H9 (cell line): ENCODE data around the gene CFAP73. TPM values are rescaled to one million over a fixed set of nuclear protein-coding genes. Genes with fewer than 3 reads are reported as not detected.
"Not testable (repeated sequence)": the region's sequence is repeated elsewhere in the genome, so short reads cannot be mapped to it uniquely, and the experiment has no call there.

Source experiments
- DNase-seq: peaks from one replicate; pipeline ENCODE4 v3.0.0-alpha.2; 2017
- H2AFZ ChIP-seq: one replicate; pipeline ENCODE4 v1.6.1; 2013; ENCODE audit warnings: mild to moderate bottlenecking, low read length, control low read depth, moderate library complexity
- H2AK5ac ChIP-seq: 2 replicates; pipeline ENCODE4 v1.6.1; 2013; ENCODE audit warnings: low read length, control low read depth, mixed read lengths; ENCODE audit not compliant: insufficient read length
- H2BK120ac ChIP-seq: one replicate; pipeline ENCODE4 v1.6.1; 2013; ENCODE audit warnings: low read depth, mild to moderate bottlenecking, low read length, control low read depth, inconsistent platforms; ENCODE audit not compliant: poor library complexity, severe bottlenecking
- H2BK12ac ChIP-seq: 2 replicates; pipeline ENCODE4 v1.6.1; 2013; ENCODE audit warnings: low read length, control low read depth, mixed read lengths, low read depth; ENCODE audit not compliant: insufficient read length
- H2BK15ac ChIP-seq: 2 replicates; pipeline ENCODE4 v1.6.1; 2013; ENCODE audit warnings: low read depth, low read length, control low read depth
- H2BK20ac ChIP-seq: one replicate; pipeline ENCODE4 v1.6.1; 2013; ENCODE audit warnings: low read depth, mild to moderate bottlenecking, low read length, control low read depth, inconsistent platforms; ENCODE audit not compliant: poor library complexity, severe bottlenecking
- H2BK5ac ChIP-seq: 2 replicates; pipeline ENCODE4 v1.6.1; 2013; ENCODE audit warnings: low read length, control low read depth, mixed read lengths; ENCODE audit not compliant: insufficient read length
- H3K14ac ChIP-seq: 2 replicates; pipeline ENCODE4 v1.6.1; 2013; ENCODE audit warnings: low read length, control low read depth; ENCODE audit not compliant: insufficient read depth
- H3K18ac ChIP-seq: 2 replicates; pipeline ENCODE4 v1.6.1; 2013; ENCODE audit warnings: low read depth, mild to moderate bottlenecking, mixed read lengths, low read length, control low read depth; ENCODE audit not compliant: insufficient read length
- H3K23ac ChIP-seq: 2 replicates; pipeline ENCODE4 v1.6.1; 2013; ENCODE audit warnings: low read length, control low read depth, mixed read lengths, low read depth; ENCODE audit not compliant: insufficient read length
- H3K23me2 ChIP-seq: 2 replicates; pipeline ENCODE4 v1.6.1; 2013; ENCODE audit warnings: low read depth, mild to moderate bottlenecking, mixed read lengths, low read length, control low read depth; ENCODE audit not compliant: insufficient read length, poor library complexity, severe bottlenecking
- H3K27ac ChIP-seq: 2 replicates; pipeline ENCODE4 v1.5.1; 2013; ENCODE audit warnings: low read length, control low read depth, mixed read lengths, low read depth; ENCODE audit not compliant: insufficient read length
- H3K27me3 ChIP-seq: 2 replicates; pipeline ENCODE4 v1.6.1; 2013; ENCODE audit warnings: low read length, control low read depth, inconsistent platforms; ENCODE audit not compliant: insufficient read depth
- H3K4ac ChIP-seq: 2 replicates; pipeline ENCODE4 v1.6.1; 2013; ENCODE audit warnings: low read depth, mild to moderate bottlenecking, control low read depth, inconsistent platforms, low read length, moderate library complexity
- H3K4me1 ChIP-seq: 2 replicates; pipeline ENCODE4 v1.6.1; 2013; ENCODE audit warnings: low read length, control low read depth, inconsistent platforms; ENCODE audit not compliant: insufficient read depth
- H3K4me2 ChIP-seq: 2 replicates; pipeline ENCODE4 v1.6.1; 2013; ENCODE audit warnings: low read length, control low read depth, mixed read lengths; ENCODE audit not compliant: insufficient read length, insufficient read depth
- H3K56ac ChIP-seq: 2 replicates; pipeline ENCODE4 v1.6.1; 2013; ENCODE audit warnings: low read depth, mild to moderate bottlenecking, mixed read lengths, low read length, control low read depth; ENCODE audit not compliant: insufficient read length
- H3K79me1 ChIP-seq: 2 replicates; pipeline ENCODE4 v1.6.1; 2013; ENCODE audit warnings: low read depth, mild to moderate bottlenecking, moderate library complexity, low read length, control low read depth, inconsistent platforms; ENCODE audit not compliant: insufficient read depth, poor library complexity, severe bottlenecking
- H3K79me2 ChIP-seq: 2 replicates; pipeline ENCODE4 v1.6.1; 2013; ENCODE audit warnings: low read length, control low read depth, inconsistent platforms; ENCODE audit not compliant: insufficient read depth
- H3K9ac ChIP-seq: 2 replicates; pipeline ENCODE4 v1.6.1; 2013; ENCODE audit warnings: low read length, control low read depth, mixed read lengths; ENCODE audit not compliant: insufficient read length; ENCODE audit errors: extremely low read depth
- H3K9me3 ChIP-seq: one replicate; pipeline ENCODE4 v1.6.1; 2013; ENCODE audit warnings: low read depth, low read length, inconsistent platforms; ENCODE audit not compliant: control insufficient read depth
- H3T11ph ChIP-seq: one replicate; pipeline ENCODE4 v1.6.1; 2013; ENCODE audit warnings: mild to moderate bottlenecking, low read length, control low read depth, inconsistent platforms
- H4K20me1 ChIP-seq: one replicate; pipeline ENCODE4 v1.6.1; 2013; ENCODE audit not compliant: control insufficient read depth, insufficient read length, insufficient read depth
- H4K5ac ChIP-seq: 2 replicates; pipeline ENCODE4 v1.6.1; 2013; ENCODE audit warnings: low read depth, mild to moderate bottlenecking, mixed read lengths, low read length, control low read depth; ENCODE audit not compliant: insufficient read length
- H4K8ac ChIP-seq: replicated peaks from 2 replicates; pipeline ENCODE4 v1.6.1; 2013; ENCODE audit warnings: low read length, control low read depth, mixed read lengths, low read depth; ENCODE audit not compliant: insufficient read length
- H4K91ac ChIP-seq: 2 replicates; pipeline ENCODE4 v1.6.1; 2013; ENCODE audit warnings: low read depth, mild to moderate bottlenecking, moderate library complexity, mixed read lengths, low read length, control low read depth; ENCODE audit not compliant: insufficient read length
- H3K27ac Mint-ChIP-seq, 3 experiments: 2 replicates in 2 of 3; 3 replicates in 1 of 3; pipeline ENCODE4 v1.8.0; 2020 to 2021; ENCODE audit warnings: mixed read lengths in 3 of 3, mild to moderate bottlenecking in 1 of 3, moderate library complexity in 1 of 3
- H3K27me3 Mint-ChIP-seq: 2 replicates; pipeline ENCODE4 v1.8.0; 2021; ENCODE audit warnings: low read depth, mild to moderate bottlenecking, moderate library complexity, mixed read lengths
- H3K36me3 Mint-ChIP-seq, 3 experiments: 2 replicates in 2 of 3; 3 replicates in 1 of 3; pipeline ENCODE4 v1.8.0; 2020 to 2021; ENCODE audit warnings: low read depth in 3 of 3, mixed read lengths in 3 of 3; ENCODE audit not compliant: insufficient read depth in 1 of 3
- H3K4me1 Mint-ChIP-seq, 2 experiments: 2 replicates each; pipeline ENCODE4 v1.8.0; 2020; ENCODE audit warnings: mixed read lengths in 2 of 2
- H3K4me3 Mint-ChIP-seq, 2 experiments: 2 replicates in 1 of 2; 3 replicates in 1 of 2; pipeline ENCODE4 v1.8.0; 2020 to 2021; ENCODE audit warnings: mild to moderate bottlenecking in 2 of 2, mixed read lengths in 2 of 2, moderate library complexity in 1 of 2
- H3K9me3 Mint-ChIP-seq, 2 experiments: 2 replicates in 1 of 2; 3 replicates in 1 of 2; pipeline ENCODE4 v1.8.0; 2020; ENCODE audit warnings: mild to moderate bottlenecking in 2 of 2, mixed read lengths in 2 of 2, moderate library complexity in 1 of 2
- CTCF ChIP-seq: fragments of 200-600 bp; sonication (generic); conservative IDR thresholded peaks from 3 replicates; pipeline ENCODE4 v1.8.0; 2021; ENCODE audit warnings: antibody characterized with exemption, mild to moderate bottlenecking
- WGBS: extraction: QIAGEN DNeasy Blood & Tissue Kit; methylation state at CpG from one replicate; pipeline ENCODE4 v1.1.7; 2013; ENCODE audit warnings: missing lambda C conversion rate, low lambda C conversion rate, mixed read lengths; ENCODE audit not compliant: insufficient read length; ENCODE audit errors: extremely low coverage; 5-methylcytosine and 5-hydroxymethylcytosine counted together
- total RNA-seq: library from RNA; stranded (reverse); gene quantifications from 2 replicates; pipeline ENCODE4 v1.2.1, GENCODE V29; 2021

The CFAP73 gene
- total RNA-seq, 1 experiment from 2014 or later: not detected

DNA sequence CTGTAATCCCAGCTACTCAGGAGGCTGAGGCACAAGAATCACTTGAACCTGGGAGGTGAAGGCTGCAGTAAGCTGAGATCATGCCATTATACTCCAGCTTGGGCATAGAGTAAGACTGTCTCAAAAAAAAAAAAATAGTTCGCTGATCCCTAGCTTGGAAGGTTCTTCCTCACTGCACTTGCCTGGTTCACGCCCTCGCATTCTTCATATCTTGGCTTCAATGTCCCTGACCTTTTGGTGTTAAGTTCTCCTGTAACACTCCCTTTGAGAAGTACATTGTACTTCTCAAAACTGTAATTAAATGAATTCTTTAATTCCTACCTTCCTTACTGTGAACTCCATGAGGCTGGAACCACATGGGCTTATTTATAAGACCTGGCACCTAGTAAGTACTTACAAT, 55.3 kb downstream of the CFAP73 start:
- no peak overlapping the region for H3K18ac ChIP-seq
- no peaks in the 10 kb centered on the region for H3K27me3 ChIP-seq
- no peak overlapping the region for H2BK15ac ChIP-seq
- no peak overlapping the region for H4K91ac ChIP-seq
- H3K9me3 ChIP-seq: no peaks in the 10 kb centered on the region
- H3K4me3 Mint-ChIP-seq: no peak overlapping the region
- peaks cover 12 to 14% of the 10 kb centered on the region in 2 experiments for H3K4me1 Mint-ChIP-seq
- no peak overlapping the region for H2BK5ac ChIP-seq
- H3K56ac ChIP-seq: no peak overlapping the region
- H3K27ac ChIP-seq: no peak overlapping the region
- H3K27me3 Mint-ChIP-seq: no peaks in the 10 kb centered on the region; the same call in 1 of the 2 replicates
- H4K20me1 ChIP-seq: no peaks in the 10 kb centered on the region
- peaks cover 2 to 13% (median 6%) of the 10 kb centered on the region in 3 experiments; a peak in 6 of 7 replicates for H3K36me3 Mint-ChIP-seq
- no CpG with 5 or more reads among the region's 3 CpGs for WGBS
- no peak overlapping the region for H3K14ac ChIP-seq
- no peak overlapping the region for H3K9ac ChIP-seq
- H2AK5ac ChIP-seq: no peak overlapping the region
- peaks cover 3% of the 10 kb centered on the region; the same call in 1 of the 2 replicates for H3K4me1 ChIP-seq
- H2AFZ ChIP-seq: no peak overlapping the region
- no peak overlapping the region for H3K23ac ChIP-seq
- no peak for TF ChIP-seq CTCF
- no peaks in the 10 kb centered on the region for H3K79me1 ChIP-seq
- H3K27ac Mint-ChIP-seq: no peak overlapping the region
- DNase-seq: no peak
- H3K9me3 Mint-ChIP-seq: peaks cover 0 to 6% of the 10 kb centered on the region in 2 experiments; a peak in 1 of 5 replicates
- no peaks in the 10 kb centered on the region for H3K23me2 ChIP-seq
- H4K5ac ChIP-seq: no peak overlapping the region
- no peak overlapping the region for H2BK12ac ChIP-seq
- H3T11ph ChIP-seq: no peak overlapping the region
- no peak overlapping the region for H2BK20ac ChIP-seq
- H3K4me2 ChIP-seq: no peak overlapping the region
- no peak overlapping the region for H4K8ac ChIP-seq
- H2BK120ac ChIP-seq: no peak overlapping the region
- no peak overlapping the region for H3K4ac ChIP-seq
- no peaks in the 10 kb centered on the region for H3K79me2 ChIP-seq

GRCh38 chr12:113206802-113207201, 57.3 kb downstream of the CFAP73 start:
- not testable (repeated sequence) for H3K79me1 ChIP-seq, H3K79me2 ChIP-seq, H2BK120ac ChIP-seq, H3K4me3 Mint-ChIP-seq, H3K9me3 Mint-ChIP-seq, H4K5ac ChIP-seq, H3K27me3 Mint-ChIP-seq, H3K27ac ChIP-seq, H2AFZ ChIP-seq, H2AK5ac ChIP-seq, H4K8ac ChIP-seq, DNase-seq, H3K4me1 ChIP-seq, H2BK5ac ChIP-seq, H2BK15ac ChIP-seq, H3K18ac ChIP-seq, H3K27me3 ChIP-seq, H3T11ph ChIP-seq, H3K9me3 ChIP-seq, H3K23ac ChIP-seq, H3K14ac ChIP-seq, H4K20me1 ChIP-seq, H3K4me2 ChIP-seq, H2BK12ac ChIP-seq, H3K23me2 ChIP-seq, H4K91ac ChIP-seq, H3K4ac ChIP-seq, H2BK20ac ChIP-seq, H3K56ac ChIP-seq, H3K9ac ChIP-seq
- Mint-ChIP-seq H3K4me1 (peaks cover 12 to 14% of the 10 kb centered on the region in 2 experiments), H3K27ac (peak overlapping the region in 1 of 3 experiments; percentile 1; a peak in 1 of 7 replicates), H3K36me3 (peaks cover 2 to 13% (median 6%) of the 10 kb centered on the region in 3 experiments; a peak in 6 of 7 replicates)
- no CpG with 5 or more reads among the region's 5 CpGs for WGBS
